Measurements from ENCODE around the gene TMEM259. TPM values are rescaled to one million over a fixed set of nuclear protein-coding genes. Genes with fewer than 3 reads are reported as not detected.
A peak's percentile ranks its signal among the peaks of the same experiment; 100 is the strongest.

Gene TMEM259
- total and polyA plus RNA-seq, 9 of the 15 experiments (the other 6 are each of a cell fraction or from before 2014, with no cell fraction given) = 0.52 to 231 (median 63.6) TPM

GRCh38 chr19:1039646-1040475 is 18.9 kb upstream of the TMEM259 start, which contains the start of gene ABCA7 (continued):
- TF ChIP-seq ETS1 (conservative IDR thresholded peaks at IDR 0.05; ENCODE audit: control insufficient read depth, low read depth, low read length) = no peak
- no peak for TF ChIP-seq MLLT1 (IDR thresholded peaks at IDR 0.05)
- TF ChIP-seq SRF (CRISPR knock-in tag; IDR thresholded peaks at IDR 0.05) = peak in 1 of 2 experiments; percentile 80; a peak in 2 of 4 replicates
- TF ChIP-seq MTA1 (IDR thresholded peaks at IDR 0.05; ENCODE audit: borderline replicate concordance) = no peak
- no peak for TF ChIP-seq COPS2 (conservative IDR thresholded peaks at IDR 0.05)
- TF ChIP-seq NUFIP1 (IDR thresholded peaks at IDR 0.05; ENCODE audit: partially characterized antibody) = no peak
- TF ChIP-seq CEBPZ (IDR thresholded peaks at IDR 0.05; ENCODE audit: borderline replicate concordance, low read depth, low read length) = no peak
- TF ChIP-seq, protein P1, sequence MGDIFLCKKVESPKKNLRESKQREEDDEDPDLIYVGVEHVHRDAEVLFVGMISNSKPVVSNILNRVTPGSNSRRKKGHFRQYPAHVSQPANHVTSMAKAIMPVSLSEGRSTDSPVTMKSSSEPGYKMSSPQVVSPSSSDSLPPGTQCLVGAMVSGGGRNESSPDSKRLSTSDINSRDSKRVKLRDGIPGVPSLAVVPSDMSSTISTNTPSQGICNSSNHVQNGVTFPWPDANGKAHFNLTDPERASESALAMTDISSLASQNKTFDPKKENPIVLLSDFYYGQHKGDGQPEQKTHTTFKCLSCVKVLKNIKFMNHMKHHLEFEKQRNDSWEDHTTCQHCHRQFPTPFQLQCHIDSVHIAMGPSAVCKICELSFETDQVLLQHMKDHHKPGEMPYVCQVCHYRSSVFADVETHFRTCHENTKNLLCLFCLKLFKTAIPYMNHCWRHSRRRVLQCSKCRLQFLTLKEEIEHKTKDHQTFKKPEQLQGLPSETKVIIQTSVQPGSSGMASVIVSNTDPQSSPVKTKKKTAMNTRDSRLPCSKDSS (IDR thresholded peaks at IDR 0.05; ENCODE audit: low read depth, partially characterized antibody) = no peak
- TF ChIP-seq ZNF311 (CRISPR knock-in tag; IDR thresholded peaks at IDR 0.05) = no peak
- TF ChIP-seq ATF1 (CRISPR knock-in tag; IDR thresholded peaks at IDR 0.05) = peak; percentile 40
- TF ChIP-seq ATF1 (tag; IDR thresholded peaks at IDR 0.05) = peak; percentile 69
- TF ChIP-seq CREB1 (IDR thresholded peaks at IDR 0.05) = peak; percentile 70; the same call in 1 of the 2 replicates
- TF ChIP-seq CREB1 (CRISPR knock-in tag; IDR thresholded peaks at IDR 0.05) = peak; percentile 81
- TF ChIP-seq ARHGAP35 (IDR thresholded peaks at IDR 0.05; ENCODE audit: partially characterized antibody) = no peak
- no peak for TF ChIP-seq ZNF274 (IDR thresholded peaks at IDR 0.05; ENCODE audit: borderline replicate concordance, low read depth, low read length)
- 0 out of 2 replicates have a peak, but pooled peaks have one; percentile 7 for TF ChIP-seq NR2C2 (CRISPR knock-in tag; IDR thresholded peaks at IDR 0.05)
- no peak for TF ChIP-seq NR2C2 (tag; IDR thresholded peaks at IDR 0.05)
- TF ChIP-seq NR1H2 (CRISPR knock-in tag; IDR thresholded peaks at IDR 0.05) = no peak; the same call in 1 of the 2 replicates
